Gastrocnemius medialis (tissue), 4 donors: ENCODE results near the gene SLC1A1. TPM values are rescaled to one million over a fixed set of nuclear protein-coding genes. Genes with fewer than 3 reads are reported as not detected.
A peak's percentile ranks its signal among the peaks of the same experiment; 100 is the strongest.

Experiments
- ATAC-seq, 2 donors: fragments of 150-250 bp; one replicate each; pipeline ENCODE4 v1.9.1; 2016
- DNase-seq, 2 donors: peaks; one replicate each; pipeline ENCODE4 v3.0.0-alpha.2; 2019
- H3K27ac ChIP-seq, 4 donors: fragments of 200-600 bp; sonication (generic); 1 replicate in 1 of 4; 2 replicates in 3 of 4; pipeline ENCODE4 v1.5.1; 2016 to 2018; ENCODE audit warnings: mild to moderate bottlenecking in 2 of 4, moderate library complexity in 1 of 4
- H3K27me3 ChIP-seq, 3 donors: fragments of 200-600 bp; sonication (generic) in 2 of 3; 1 replicate in 1 of 3; 2 replicates in 2 of 3; pipeline versions ENCODE4 v1.5.1 to v1.6.0; 2016 to 2019; ENCODE audit warnings: mild to moderate bottlenecking in 1 of 3, moderate library complexity in 1 of 3
- H3K36me3 ChIP-seq, 2 donors: fragments of 200-600 bp; sonication (generic) in 1 of 2; one replicate each; pipeline ENCODE4 v1.5.1; 2017 to 2018
- H3K4me1 ChIP-seq, 2 donors: fragments of 200-600 bp; sonication (generic) in 1 of 2; one replicate each; pipeline ENCODE4 v1.5.1; 2016 to 2017; ENCODE audit warnings: mild to moderate bottlenecking in 2 of 2
- H3K4me3 ChIP-seq, 4 donors: fragments of 200-600 bp; sonication (generic) in 3 of 4; 1 replicate in 1 of 4; 2 replicates in 3 of 4; pipeline ENCODE4 v1.5.1; 2016 to 2019; ENCODE audit warnings: mild to moderate bottlenecking in 2 of 4
- H3K9me3 ChIP-seq, 3 donors: fragments of 200-600 bp; sonication (generic) in 2 of 3; 1 replicate in 1 of 3; 2 replicates in 2 of 3; pipeline ENCODE4 v1.5.1; 2016 to 2019
- CTCF ChIP-seq, 5 experiments: fragments of 450-650 bp in 3 of 5; fragments of 200-600 bp in 2 of 5; sonication (generic) in 2 of 5; IDR thresholded peaks in 4 of 5; conservative IDR thresholded peaks in 1 of 5; 1 replicate in 4 of 5; 2 replicates in 1 of 5; pipeline ENCODE4 v1.5.1; 2016 to 2019; ENCODE audit warnings: antibody characterized with exemption in 5 of 5, mild to moderate bottlenecking in 3 of 5, moderate library complexity in 3 of 5
- POLR2A ChIP-seq, 2 donors: fragments of 450-650 bp; IDR thresholded peaks; one replicate each; pipeline ENCODE4 v1.6.1; 2017; ENCODE audit warnings: antibody characterized with exemption in 2 of 2, mild to moderate bottlenecking in 2 of 2, moderate library complexity in 2 of 2
- in situ Hi-C, 4 donors: fragments of 200-750 bp; cut with MboI; loops; one replicate each; pipeline versions ENCODE4 v1.15.0 to v1.8.0; 2017; ENCODE audit warnings: low sequenced_read_pairs in 4 of 4
- intact Hi-C: fragments of 100-400 bp; cut with DNase I; formaldehyde crosslinking; loops from one replicate; pipeline ENCODE4 v1.15.1; 2023; ENCODE audit warnings: low total_unique reads
- total RNA-seq, 4 donors: library from RNA; depleted of rRNA; stranded (reverse); fragments of >200 nt; gene quantifications; one replicate each; pipeline versions ENCODE4 v1.1.0 to v1.2.3, GENCODE V29; 2016

Gene SLC1A1
- total RNA-seq, 4 donors from 2014 or later: 1.2 to 2.2 (median 1.6) TPM

- no peak for TF ChIP-seq CTCF (IDR thresholded peaks at IDR 0.05 in 4 of 5, conservative IDR thresholded peaks at IDR 0.05 in 1 of 5)
- TF ChIP-seq POLR2A (IDR thresholded peaks at IDR 0.05): no peak
- Histone ChIP-seq H3K27me3 (no peaks in the 10 kb centered on the region), H3K9me3 (no peaks in the 10 kb centered on the region), H3K4me3 (no peak overlapping the region), H3K36me3 (no peaks in the 10 kb centered on the region), H3K27ac (peak overlapping the region in 1 of 4 donors; percentile 26), H3K4me1 (peaks cover 7% of the 10 kb centered on the region in 2 donors)
- DNase-seq (no peak), ATAC-seq (no peak)
- in situ Hi-C loops (no loop called here), intact Hi-C loops (no loop called here)
Observed at GRCh38 chr9:4574657-4575243, 84.5 kb downstream of the SLC1A1 start.

DNA sequence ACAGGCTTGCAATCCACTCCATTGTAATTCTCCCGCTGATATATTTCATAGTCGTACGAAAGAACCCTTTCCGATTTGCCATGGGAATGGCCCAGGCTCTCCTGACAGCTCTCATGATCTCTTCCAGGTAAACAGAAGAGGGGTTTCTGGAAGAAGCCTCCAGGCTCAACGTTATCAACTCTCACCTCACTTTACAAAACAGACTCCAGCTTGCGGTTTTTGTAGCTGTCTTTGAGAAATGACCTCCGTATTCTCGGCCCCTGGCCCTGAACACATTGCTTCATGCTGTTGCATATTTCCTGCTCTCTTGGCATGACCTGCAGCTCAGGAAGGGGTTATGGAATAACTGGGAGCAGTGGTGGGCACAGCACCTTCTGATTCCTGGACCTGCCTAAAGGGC, 85.7 kb downstream of the SLC1A1 start:
- in situ Hi-C loops (no loop called here), intact Hi-C loops (no loop called here)
- TF ChIP-seq CTCF (IDR thresholded peaks at IDR 0.05 in 4 of 5, conservative IDR thresholded peaks at IDR 0.05 in 1 of 5): no peak
- TF ChIP-seq POLR2A (IDR thresholded peaks at IDR 0.05): no peak
- Histone ChIP-seq H3K4me1 (peaks cover 7% of the 10 kb centered on the region in 2 donors), H3K27me3 (no peaks in the 10 kb centered on the region), H3K27ac (peak overlapping the region; percentile 27 to 72 (median 56)), H3K36me3 (no peaks in the 10 kb centered on the region), H3K4me3 (no peak overlapping the region), H3K9me3 (no peaks in the 10 kb centered on the region)
- no peak for DNase-seq
- ATAC-seq: peak in 1 of 2 donors; percentile 27

DNA sequence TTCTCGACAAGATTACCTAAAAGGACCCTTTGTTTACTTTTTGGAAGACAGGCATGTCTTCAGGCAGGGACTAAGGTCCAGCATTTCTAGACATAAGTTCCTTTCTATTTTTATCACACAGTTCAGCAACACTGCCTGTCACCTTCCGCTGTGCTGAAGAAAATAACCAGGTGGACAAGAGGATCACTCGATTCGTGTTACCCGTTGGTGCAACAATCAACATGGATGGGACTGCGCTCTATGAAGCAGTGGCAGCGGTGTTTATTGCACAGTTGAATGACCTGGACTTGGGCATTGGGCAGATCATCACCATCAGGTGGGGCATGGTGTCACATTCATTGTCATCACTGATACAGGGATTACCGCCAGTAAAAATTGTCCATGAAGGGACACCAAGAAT, 86.2 kb downstream of the SLC1A1 start:
- peak; percentile 96 to 99 for ATAC-seq
- in situ Hi-C loops: no loop called here

GRCh38 chr9:4579001-4579400, 88.7 kb downstream of the SLC1A1 start:
- intact Hi-C loops: no loop called here
- H3K36me3 ChIP-seq: no peaks in the 10 kb centered on the region
- ATAC-seq (no peak), DNase-seq (no peak)
- in situ Hi-C loops: no loop called here
- H3K4me1 ChIP-seq: peaks cover 23 to 27% of the 10 kb centered on the region in 2 donors
- no peaks in the 10 kb centered on the region for H3K9me3 ChIP-seq
- TF ChIP-seq CTCF (IDR thresholded peaks at IDR 0.05 in 4 of 5, conservative IDR thresholded peaks at IDR 0.05 in 1 of 5): no peak
- no peak overlapping the region for H3K4me3 ChIP-seq
- no peaks in the 10 kb centered on the region for H3K27me3 ChIP-seq
- H3K27ac ChIP-seq: no peak overlapping the region

More for the DNA sequence above, 86.2 kb downstream of the SLC1A1 start:
- Histone ChIP-seq H3K27ac (peak overlapping the region; percentile 27 to 72 (median 56)), H3K4me1 (peaks cover 8 to 11% of the 10 kb centered on the region in 2 donors), H3K9me3 (no peaks in the 10 kb centered on the region), H3K27me3 (no peaks in the 10 kb centered on the region), H3K36me3 (no peaks in the 10 kb centered on the region), H3K4me3 (no peak overlapping the region)
- intact Hi-C loops: no loop called here
- peak; percentile 45 to 72 for DNase-seq
- TF ChIP-seq CTCF (IDR thresholded peaks at IDR 0.05 in 4 of 5, conservative IDR thresholded peaks at IDR 0.05 in 1 of 5) (peak in 1 of 5 experiments; percentile 14), POLR2A (IDR thresholded peaks at IDR 0.05) (no peak)
